Measurements from ENCODE around the gene SLC44A1. TPM values are rescaled to one million over a fixed set of nuclear protein-coding genes. Genes with fewer than 3 reads are reported as not detected.
A peak's percentile ranks its signal among the peaks of the same experiment; 100 is the strongest.

The SLC44A1 gene
- total and polyA plus RNA-seq, 2 experiments from 2014 or later = 30.4 to 52.6 TPM

- no peak for TF ChIP-seq EZH2 (IDR thresholded peaks at IDR 0.05; ENCODE audit: insufficient read depth, poor library complexity, severe bottlenecking)
- no peak for TF ChIP-seq EZH2phosphoT487 (IDR thresholded peaks at IDR 0.05; ENCODE audit: insufficient read depth, low read depth)
- Histone ChIP-seq H3K4me2 (ENCODE audit: unreplicated experiment) (no peak overlapping the region), H3K79me2 (ENCODE audit: insufficient read depth) (no peaks in the 10 kb centered on the region), H3K36me3 (ENCODE audit: low read depth) (peaks cover 8% of the 10 kb centered on the region; the same call in 1 of the 2 replicates), H2AFZ (no peak overlapping the region), H3K4me3 (no peak overlapping the region), H3K4me1 (ENCODE audit: insufficient read depth) (peaks cover 10% of the 10 kb centered on the region; the same call in 1 of the 2 replicates), H3F3A (ENCODE audit: insufficient read depth) (no peaks in the 10 kb centered on the region), H3K27ac (no peak overlapping the region), H3K27me3 (replicated peaks; ENCODE audit: insufficient read depth) (no peaks in the 10 kb centered on the region), H4K20me1 (ENCODE audit: insufficient read depth) (no peaks in the 10 kb centered on the region), H3K9me3 (ENCODE audit: low read depth) (no peaks in the 10 kb centered on the region), H3K9me2 (ENCODE audit: insufficient read depth) (no peaks in the 10 kb centered on the region), H3K9ac (no peak overlapping the region)
- in situ Hi-C loops (cut with MboI) = no loop called here
- DNase-seq = peak; percentile 31
- WGBS, 2 experiments (ENCODE audit: low coverage in 1 of 2, low lambda C conversion rate in 2 of 2, missing lambda C conversion rate in 2 of 2) = 69 to 77% methylated on average over 3 of the region's 3 CpGs
Observed at GRCh38 chr9:105359892-105360291, 115.4 kb downstream of the SLC44A1 start.

DNA sequence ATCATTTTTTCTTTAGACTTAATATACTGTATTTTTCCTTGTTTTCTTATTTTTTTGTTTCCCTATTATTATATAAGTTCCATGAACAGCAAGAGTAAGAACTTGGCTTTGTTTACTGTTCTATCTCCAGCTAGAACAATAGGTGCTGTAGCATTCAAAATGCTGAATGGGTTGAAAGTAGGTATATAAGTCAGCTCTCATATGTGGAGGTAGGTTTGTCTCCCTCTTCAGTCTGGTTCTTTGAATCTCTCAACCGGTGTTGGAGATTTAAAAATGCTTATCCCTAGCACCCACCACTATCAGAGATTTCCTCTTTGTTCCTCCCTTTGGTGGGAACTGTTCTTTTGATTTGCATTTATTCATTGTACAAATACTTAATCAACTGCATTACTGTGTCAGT is 115.9 kb downstream of the SLC44A1 start:
- H3K27ac ChIP-seq = no peak overlapping the region
- in situ Hi-C loops (cut with MboI) = no loop called here

DNA sequence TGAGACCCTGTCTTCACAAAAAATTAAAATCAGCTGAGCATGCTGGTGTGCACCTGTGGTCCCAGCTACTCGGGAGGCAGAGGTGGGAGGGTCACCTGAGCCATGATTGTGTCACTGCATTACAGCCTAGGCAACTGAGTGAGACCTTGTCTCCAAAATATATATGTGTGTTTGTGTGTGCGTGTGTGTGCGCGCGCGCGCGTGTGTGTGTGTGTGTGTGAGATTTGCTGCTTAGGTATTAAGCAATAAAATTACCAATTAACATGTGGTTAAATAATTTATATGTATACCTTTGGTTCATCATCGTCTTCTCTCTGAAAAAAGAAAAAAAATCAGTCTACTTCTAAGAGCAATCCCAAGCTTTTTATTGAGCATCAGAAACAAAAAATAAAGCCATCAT is 117.4 kb downstream of the SLC44A1 start:
- peaks cover 8% of the 10 kb centered on the region; the same call in 1 of the 2 replicates for H3K36me3 ChIP-seq (ENCODE audit: low read depth)
- TF ChIP-seq EZH2 (IDR thresholded peaks at IDR 0.05; ENCODE audit: insufficient read depth, poor library complexity, severe bottlenecking) (no peak), EZH2phosphoT487 (IDR thresholded peaks at IDR 0.05; ENCODE audit: insufficient read depth, low read depth) (no peak)
- H4K20me1 ChIP-seq (ENCODE audit: insufficient read depth) = no peaks in the 10 kb centered on the region
- no peaks in the 10 kb centered on the region for H3K9me3 ChIP-seq (ENCODE audit: low read depth)
- no peaks in the 10 kb centered on the region for H3K27me3 ChIP-seq (replicated peaks; ENCODE audit: insufficient read depth)
- in situ Hi-C loops (cut with MboI) = no loop called here
- H3K9ac ChIP-seq = no peak overlapping the region
- H2AFZ ChIP-seq = no peak overlapping the region
- H3K4me1 ChIP-seq (ENCODE audit: insufficient read depth) = peaks cover 10% of the 10 kb centered on the region; the same call in 1 of the 2 replicates
- H3K4me3 ChIP-seq = no peak overlapping the region
- 95 to 99% methylated on average over 9 of the region's 9 CpGs for WGBS, 2 experiments (ENCODE audit: low coverage in 1 of 2, low lambda C conversion rate in 2 of 2, missing lambda C conversion rate in 2 of 2)
- H3K9me2 ChIP-seq (ENCODE audit: insufficient read depth) = no peaks in the 10 kb centered on the region
- no peaks in the 10 kb centered on the region for H3K79me2 ChIP-seq (ENCODE audit: insufficient read depth)
- H3F3A ChIP-seq (ENCODE audit: insufficient read depth) = no peaks in the 10 kb centered on the region
- DNase-seq = no peak
- H3K27ac ChIP-seq = no peak overlapping the region
- no peak overlapping the region for H3K4me2 ChIP-seq (ENCODE audit: unreplicated experiment)

More for the DNA sequence above, 115.9 kb downstream of the SLC44A1 start:
- WGBS, 2 experiments (ENCODE audit: low coverage in 1 of 2, low lambda C conversion rate in 2 of 2, missing lambda C conversion rate in 2 of 2) = 97 to 100% methylated on average over 1 of the region's 1 CpG
- H2AFZ ChIP-seq = no peak overlapping the region
- no peak overlapping the region for H3K4me2 ChIP-seq (ENCODE audit: unreplicated experiment)
- no peaks in the 10 kb centered on the region for H3K27me3 ChIP-seq (replicated peaks; ENCODE audit: insufficient read depth)
- peaks cover 8% of the 10 kb centered on the region; the same call in 1 of the 2 replicates for H3K36me3 ChIP-seq (ENCODE audit: low read depth)
- peaks cover 10% of the 10 kb centered on the region; the same call in 1 of the 2 replicates for H3K4me1 ChIP-seq (ENCODE audit: insufficient read depth)
- H3K4me3 ChIP-seq = no peak overlapping the region
- H3K79me2 ChIP-seq (ENCODE audit: insufficient read depth) = no peaks in the 10 kb centered on the region
- H4K20me1 ChIP-seq (ENCODE audit: insufficient read depth) = no peaks in the 10 kb centered on the region
- no peak for TF ChIP-seq EZH2phosphoT487 (IDR thresholded peaks at IDR 0.05; ENCODE audit: insufficient read depth, low read depth)
- no peak for TF ChIP-seq EZH2 (IDR thresholded peaks at IDR 0.05; ENCODE audit: insufficient read depth, poor library complexity, severe bottlenecking)
- H3F3A ChIP-seq (ENCODE audit: insufficient read depth) = no peaks in the 10 kb centered on the region
- DNase-seq = no peak
- no peak overlapping the region for H3K9ac ChIP-seq
- no peaks in the 10 kb centered on the region for H3K9me2 ChIP-seq (ENCODE audit: insufficient read depth)
- no peaks in the 10 kb centered on the region for H3K9me3 ChIP-seq (ENCODE audit: low read depth)

- H4K20me1 ChIP-seq (ENCODE audit: insufficient read depth) = no peaks in the 10 kb centered on the region
- no peak overlapping the region for H3K4me3 ChIP-seq
- no peak overlapping the region for H3K4me2 ChIP-seq (ENCODE audit: unreplicated experiment)
- in situ Hi-C loops (cut with MboI) = no loop called here
- H3K9ac ChIP-seq = no peak overlapping the region
- no peak for TF ChIP-seq EZH2 (IDR thresholded peaks at IDR 0.05; ENCODE audit: insufficient read depth, poor library complexity, severe bottlenecking)
- no peak for TF ChIP-seq EZH2phosphoT487 (IDR thresholded peaks at IDR 0.05; ENCODE audit: insufficient read depth, low read depth)
- H2AFZ ChIP-seq = no peak overlapping the region
- no peak for DNase-seq
- H3K36me3 ChIP-seq (ENCODE audit: low read depth) = peaks cover 10% of the 10 kb centered on the region; the same call in 1 of the 2 replicates
- H3K9me2 ChIP-seq (ENCODE audit: insufficient read depth) = no peaks in the 10 kb centered on the region
- no peak overlapping the region for H3K27ac ChIP-seq
- H3K4me1 ChIP-seq (ENCODE audit: insufficient read depth) = peaks cover 10% of the 10 kb centered on the region; the same call in 1 of the 2 replicates
- no peaks in the 10 kb centered on the region for H3K9me3 ChIP-seq (ENCODE audit: low read depth)
- H3F3A ChIP-seq (ENCODE audit: insufficient read depth) = no peaks in the 10 kb centered on the region
- no peaks in the 10 kb centered on the region for H3K79me2 ChIP-seq (ENCODE audit: insufficient read depth)
- WGBS, 2 experiments (ENCODE audit: low coverage in 1 of 2, low lambda C conversion rate in 2 of 2, missing lambda C conversion rate in 2 of 2) = 81 to 91% methylated on average over 4 of the region's 4 CpGs
- no peaks in the 10 kb centered on the region for H3K27me3 ChIP-seq (replicated peaks; ENCODE audit: insufficient read depth)
Observed at GRCh38 chr9:105362470-105362869, 118.0 kb downstream of the SLC44A1 start.

Data from GM23248 (cell line).